Neutrophil (primary cell): Measurements from ENCODE around the gene QRICH1.
A peak's percentile ranks its signal among the peaks of the same experiment; 100 is the strongest.

Experiments used
- H3K27ac ChIP-seq: fragments of 200-600 bp; sonication (generic); 2 replicates; pipeline ENCODE4 v1.5.1; 2016; ENCODE audit warnings: mild to moderate bottlenecking, moderate library complexity
- H3K27me3 ChIP-seq: fragments of 200-600 bp; sonication (generic); 2 replicates; pipeline ENCODE4 v1.6.0; 2016; ENCODE audit warnings: mild to moderate bottlenecking
- H3K36me3 ChIP-seq: fragments of 200-600 bp; sonication (generic); 2 replicates; pipeline ENCODE4 v1.5.1; 2017
- H3K4me1 ChIP-seq, 2 experiments: fragments of 200-600 bp in 1 of 2; sonication (generic) in 1 of 2; 1 replicate in 1 of 2; 2 replicates in 1 of 2; pipeline versions ENCODE4 v1.5.1 to v1.6.1; 2013 to 2016; ENCODE audit warnings: low read depth in 1 of 2, low read length in 1 of 2, mild to moderate bottlenecking in 1 of 2, moderate library complexity in 1 of 2; ENCODE audit not compliant: control insufficient read depth in 1 of 2, insufficient read depth in 1 of 2
- H3K4me3 ChIP-seq, 2 experiments: fragments of 200-600 bp in 1 of 2; sonication (generic) in 1 of 2; 1 replicate in 1 of 2; 2 replicates in 1 of 2; pipeline ENCODE4 v1.5.1; 2013 to 2016; ENCODE audit warnings: low read depth in 1 of 2, low read length in 1 of 2, mild to moderate bottlenecking in 1 of 2, moderate library complexity in 1 of 2
- H3K9me3 ChIP-seq: fragments of 200-600 bp; sonication (generic); 2 replicates; pipeline ENCODE4 v1.5.1; 2016
- TF ChIP-seq, protein P1 (sequence below): fragments of 200-600 bp; sonication (generic); IDR thresholded peaks from 2 replicates; pipeline ENCODE4 v1.5.1; 2016; ENCODE audit warnings: antibody characterized with exemption

Gene QRICH1

DNA sequence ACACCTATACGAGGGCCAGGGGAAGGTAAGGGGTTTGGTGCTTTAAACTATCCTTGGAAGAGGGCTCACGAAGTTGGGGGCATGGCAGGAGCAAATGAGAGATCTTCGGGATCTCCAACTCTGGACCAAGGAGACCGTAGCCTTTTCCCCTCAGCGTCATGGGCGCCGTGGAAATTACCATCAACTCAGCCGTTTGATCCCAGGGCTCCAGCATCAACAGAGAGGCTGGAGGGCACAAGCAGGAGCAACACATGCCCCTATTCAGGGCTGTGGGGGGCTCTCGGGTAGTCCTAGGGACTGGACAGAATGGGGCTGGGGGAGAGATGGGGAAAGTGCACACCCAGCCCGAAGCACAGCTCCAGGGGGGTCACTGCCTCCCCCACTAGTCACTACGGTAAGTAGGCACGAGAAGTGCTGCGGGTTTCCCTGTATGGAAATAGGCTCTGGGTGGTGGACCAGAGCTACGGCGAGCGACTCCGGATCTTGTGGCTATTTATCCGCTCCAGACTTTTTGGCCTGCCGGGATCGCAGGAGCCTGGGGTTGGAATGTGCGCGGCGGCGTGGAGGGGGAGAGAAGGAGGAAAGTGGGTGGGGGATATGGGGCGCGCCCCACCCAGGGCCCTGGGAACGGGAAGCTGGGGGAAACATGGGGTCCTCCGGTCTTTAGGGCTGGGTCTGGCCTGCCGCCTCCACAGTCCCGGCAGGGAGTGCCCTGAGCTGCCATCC, 39.5 kb upstream of the QRICH1 start:
- Histone ChIP-seq H3K9me3 (no peaks in the 10 kb centered on the region), H3K4me3 (peak overlapping the region; percentile 1 to 38), H3K4me1 (peaks cover 10 to 14% of the 10 kb centered on the region in 2 experiments), H3K36me3 (no peaks in the 10 kb centered on the region), H3K27me3 (peaks cover 17% of the 10 kb centered on the region), H3K27ac (no peak overlapping the region)
- TF ChIP-seq, protein P1, sequence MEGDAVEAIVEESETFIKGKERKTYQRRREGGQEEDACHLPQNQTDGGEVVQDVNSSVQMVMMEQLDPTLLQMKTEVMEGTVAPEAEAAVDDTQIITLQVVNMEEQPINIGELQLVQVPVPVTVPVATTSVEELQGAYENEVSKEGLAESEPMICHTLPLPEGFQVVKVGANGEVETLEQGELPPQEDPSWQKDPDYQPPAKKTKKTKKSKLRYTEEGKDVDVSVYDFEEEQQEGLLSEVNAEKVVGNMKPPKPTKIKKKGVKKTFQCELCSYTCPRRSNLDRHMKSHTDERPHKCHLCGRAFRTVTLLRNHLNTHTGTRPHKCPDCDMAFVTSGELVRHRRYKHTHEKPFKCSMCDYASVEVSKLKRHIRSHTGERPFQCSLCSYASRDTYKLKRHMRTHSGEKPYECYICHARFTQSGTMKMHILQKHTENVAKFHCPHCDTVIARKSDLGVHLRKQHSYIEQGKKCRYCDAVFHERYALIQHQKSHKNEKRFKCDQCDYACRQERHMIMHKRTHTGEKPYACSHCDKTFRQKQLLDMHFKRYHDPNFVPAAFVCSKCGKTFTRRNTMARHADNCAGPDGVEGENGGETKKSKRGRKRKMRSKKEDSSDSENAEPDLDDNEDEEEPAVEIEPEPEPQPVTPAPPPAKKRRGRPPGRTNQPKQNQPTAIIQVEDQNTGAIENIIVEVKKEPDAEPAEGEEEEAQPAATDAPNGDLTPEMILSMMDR, result no peak

DNA sequence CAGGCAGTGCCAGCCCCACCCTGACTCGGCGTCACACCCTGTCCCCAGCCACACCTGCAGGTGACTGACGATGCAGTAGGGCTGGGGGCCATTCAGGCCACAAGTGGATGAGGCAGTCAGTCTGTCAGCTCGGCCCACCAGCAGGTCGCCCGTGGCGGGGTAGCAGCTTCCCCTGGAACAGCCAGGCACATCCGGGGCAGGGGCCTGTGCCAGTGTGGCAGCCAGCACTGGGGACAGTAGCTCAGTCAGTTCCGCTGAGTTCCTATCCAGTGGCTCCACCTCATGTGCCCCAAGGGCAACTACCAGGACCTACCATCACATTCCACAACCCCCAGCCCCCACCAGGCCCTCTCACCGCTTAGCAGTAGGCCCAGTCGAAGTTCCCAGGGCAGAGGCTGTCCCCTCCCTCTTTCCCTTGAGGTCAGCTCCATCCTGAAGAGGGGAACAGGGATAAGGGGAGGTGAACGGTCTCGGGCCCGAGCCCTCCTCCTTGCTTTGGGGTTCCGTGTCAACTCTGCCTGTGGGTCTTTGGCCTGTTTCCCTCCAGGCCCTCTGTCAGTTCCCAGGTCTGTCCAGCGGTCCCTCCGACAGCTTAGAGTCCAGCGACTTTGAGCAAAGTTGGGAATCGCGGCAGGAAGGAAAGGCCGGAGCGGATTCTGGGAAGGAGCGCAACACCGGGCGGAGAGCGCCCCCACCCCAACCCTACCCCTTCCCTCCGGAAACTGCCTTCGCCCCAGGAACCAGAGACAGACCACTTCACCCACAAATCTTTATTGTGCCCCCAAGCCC, 38.8 kb upstream of the QRICH1 start, which contains the start of gene LAMB2:
TSS of gene LAMB2 (minus strand) at position 614 of the 789 bp plus-strand sequence. CDS start at position 431, 183 bp downstream.
- Histone ChIP-seq H3K27me3 (peaks cover 17% of the 10 kb centered on the region), H3K36me3 (no peaks in the 10 kb centered on the region), H3K4me1 (peaks cover 10 to 14% of the 10 kb centered on the region in 2 experiments), H3K27ac (no peak within 1 kb of the TSS), H3K4me3 (peak within 1 kb of the TSS; percentile 1 to 38), H3K9me3 (no peaks in the 10 kb centered on the region)
- TF ChIP-seq, protein P1, result no peak

DNA sequence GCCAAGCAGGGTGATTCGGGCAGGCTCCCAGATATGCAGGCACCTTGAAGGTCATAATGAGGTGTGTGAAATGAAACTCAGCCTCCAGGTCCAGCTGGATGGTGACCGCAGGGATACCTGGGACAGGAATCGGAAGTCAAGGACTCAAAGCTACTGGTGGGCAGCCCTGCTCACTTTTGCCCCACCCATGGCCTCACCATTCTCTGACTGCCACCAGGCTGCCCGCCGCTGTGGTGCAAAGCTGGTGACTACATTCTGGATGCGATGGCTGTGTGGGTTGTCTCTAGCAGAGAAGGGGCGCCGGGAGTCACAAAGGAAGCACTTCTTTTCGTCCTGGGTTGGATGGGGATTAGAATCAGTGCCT, 38.2 kb upstream of the QRICH1 start:
- H3K4me3 ChIP-seq, result no peak overlapping the region
- H3K4me1 ChIP-seq, result peaks cover 10 to 14% of the 10 kb centered on the region in 2 experiments
- no peak overlapping the region for H3K27ac ChIP-seq

GRCh38 chr3:49131576-49131975, 37.7 kb upstream of the QRICH1 start:
- Histone ChIP-seq H3K27ac (no peak overlapping the region), H3K4me3 (no peak overlapping the region), H3K9me3 (no peaks in the 10 kb centered on the region), H3K27me3 (peaks cover 17% of the 10 kb centered on the region), H3K4me1 (peaks cover 10 to 14% of the 10 kb centered on the region in 2 experiments), H3K36me3 (no peaks in the 10 kb centered on the region)
- TF ChIP-seq, protein P1, result no peak

More for the DNA sequence above, 38.2 kb upstream of the QRICH1 start:
- TF ChIP-seq, protein P1, result no peak
- no peaks in the 10 kb centered on the region for H3K36me3 ChIP-seq
- H3K27me3 ChIP-seq, result peaks cover 17% of the 10 kb centered on the region
- H3K9me3 ChIP-seq, result no peaks in the 10 kb centered on the region

GRCh38 chr3:49131040-49131439, 37.2 kb upstream of the QRICH1 start:
- H3K4me1 ChIP-seq, result peaks cover 10 to 14% of the 10 kb centered on the region in 2 experiments
- H3K4me3 ChIP-seq, result no peak overlapping the region
- peaks cover 17% of the 10 kb centered on the region for H3K27me3 ChIP-seq
- no peak overlapping the region for H3K27ac ChIP-seq
- TF ChIP-seq, protein P1, result no peak
- H3K36me3 ChIP-seq, result no peaks in the 10 kb centered on the region
- no peaks in the 10 kb centered on the region for H3K9me3 ChIP-seq
